NCI-H2081 (cell line): ENCODE results near the gene SLC9A3.

Experiments used
- DNase-seq, 2 experiments: peaks; one replicate each; lab custom pipeline; 2025; lab: John Stamatoyannopoulos, UW

SLC9A3 gene

GRCh38 chr5:442335-443238 is 81.7 kb downstream of the SLC9A3 start, which contains the start of gene EXOC3:
TSS of gene EXOC3 (plus strand) at chr5:443176. CDS start at chr5:446206, 3,030 bp downstream.
- DNase-seq, result peak; percentile 86 to 89

GRCh38 chr5:441996-442334 is 82.3 kb downstream of the SLC9A3 start:
- DNase-seq, result no peak

DNA sequence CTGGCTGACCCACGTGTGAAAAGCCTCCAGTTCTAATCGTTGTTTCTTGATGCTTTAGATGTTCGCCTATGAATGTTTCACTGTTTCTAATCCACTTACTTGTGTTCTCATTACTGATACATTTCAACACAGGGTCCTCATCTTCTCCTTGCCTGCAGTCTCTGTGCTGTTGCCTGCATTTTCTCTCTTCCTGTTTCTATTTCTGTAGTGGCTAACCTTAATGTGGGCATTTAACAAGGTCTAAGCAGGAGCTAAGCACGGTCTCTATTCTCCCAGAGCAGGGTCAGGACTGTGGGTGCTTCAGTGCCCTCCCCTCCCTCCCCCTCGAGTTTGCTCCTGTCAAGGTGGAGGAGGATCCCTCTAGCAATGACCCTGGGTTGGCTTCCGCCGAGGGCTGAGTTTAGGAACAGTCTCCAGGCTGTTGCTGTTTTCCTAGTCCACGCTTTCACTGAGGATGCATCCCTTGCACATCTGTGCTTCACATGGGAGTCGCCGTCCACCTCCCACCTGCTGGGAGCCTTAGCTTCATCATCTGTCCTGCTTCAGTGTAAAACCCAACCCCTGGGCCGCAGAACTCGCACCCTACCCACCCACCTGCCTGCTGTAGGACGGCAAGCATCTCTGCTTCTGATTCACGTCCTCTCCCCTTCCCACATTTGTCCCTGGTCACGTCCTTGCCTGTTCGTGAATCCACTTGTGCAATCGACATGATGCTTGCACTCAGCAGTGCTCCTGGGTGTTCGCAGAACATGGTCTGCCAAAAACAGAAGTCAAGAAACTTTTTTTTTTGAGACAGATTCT is 83.6 kb downstream of the SLC9A3 start:
- DNase-seq, result no peak

- no peak for DNase-seq
Observed at GRCh38 chr5:439636-440035, 84.6 kb downstream of the SLC9A3 start.

GRCh38 chr5:439181-439580 is 85.1 kb downstream of the SLC9A3 start:
- DNase-seq, result no peak

DNA sequence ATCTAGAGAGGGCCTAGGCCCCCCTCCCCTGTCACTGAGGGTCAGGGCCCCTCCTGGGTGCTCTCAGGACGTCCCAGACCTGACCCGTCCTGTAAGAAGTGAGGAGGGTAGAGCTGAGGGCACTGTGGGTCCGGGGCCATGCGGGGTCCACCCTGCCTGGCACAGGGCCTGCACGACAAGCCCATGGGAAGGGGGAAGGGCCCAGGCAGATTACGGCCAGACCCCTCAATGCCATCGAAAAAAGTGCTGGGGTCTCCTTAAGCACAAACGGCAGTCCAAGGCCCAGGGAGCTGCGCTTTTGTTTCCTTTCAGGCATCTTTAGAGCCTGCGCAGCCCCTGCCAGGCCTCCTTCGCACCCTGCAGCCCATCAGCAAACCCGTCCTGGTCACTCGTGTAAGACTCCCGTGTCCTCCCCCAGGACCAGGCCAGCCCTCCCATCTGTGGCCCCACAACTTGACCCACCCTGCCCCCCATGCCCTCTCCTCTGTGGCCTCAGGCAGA is 85.7 kb downstream of the SLC9A3 start:
- no peak for DNase-seq

GRCh38 chr5:437281-437771 is 86.9 kb downstream of the SLC9A3 start:
- DNase-seq, result no peak

DNA sequence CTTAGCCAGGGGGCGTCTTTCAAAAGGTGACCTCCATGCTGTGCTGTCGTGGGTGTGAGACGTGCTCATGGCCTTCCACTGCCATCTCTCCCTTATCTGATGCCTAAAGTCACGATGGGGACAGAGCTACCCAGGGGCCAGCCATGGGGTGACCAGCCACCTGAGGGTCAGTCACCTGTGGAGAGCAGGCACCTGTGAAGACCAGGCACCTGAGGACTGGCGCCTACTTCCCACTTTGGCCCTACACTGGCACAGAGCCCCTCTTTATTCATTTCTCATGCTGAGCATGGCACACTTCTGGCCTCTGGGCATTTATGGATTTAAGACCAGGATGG is 87.6 kb downstream of the SLC9A3 start:
- no peak for DNase-seq

- peak; percentile 57 to 69 for DNase-seq
Observed at GRCh38 chr5:435961-436640, 88.1 kb downstream of the SLC9A3 start.

DNA sequence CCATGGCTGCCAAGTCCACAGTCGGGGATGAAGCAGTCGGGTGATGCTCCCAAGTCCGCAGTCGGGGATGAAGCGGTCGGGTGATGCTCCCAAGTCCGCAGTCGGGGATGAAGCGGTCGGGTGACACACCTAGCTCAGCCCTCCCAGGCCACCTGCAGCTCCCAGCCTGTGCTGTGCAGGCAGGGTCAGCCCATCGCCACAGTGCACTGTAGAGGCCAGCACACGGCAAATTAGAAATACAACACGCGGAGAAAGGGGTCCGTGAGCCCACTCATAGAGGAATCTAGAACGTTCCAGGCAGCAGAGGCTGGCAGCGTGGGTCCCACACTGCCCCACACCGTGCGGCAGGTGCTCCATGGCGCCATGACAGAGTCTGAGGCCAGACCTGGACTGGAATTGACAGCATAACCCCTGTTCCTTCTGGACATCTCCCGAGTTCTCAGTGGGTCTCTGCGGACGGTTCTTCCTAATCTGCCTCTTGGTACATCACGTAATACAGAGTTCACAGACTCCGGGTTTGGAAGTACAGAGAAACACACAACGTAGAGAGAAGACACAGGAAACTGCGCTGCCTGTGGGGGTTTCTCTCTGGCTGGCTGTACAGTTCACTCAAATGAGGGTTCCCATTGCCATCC is 89.0 kb downstream of the SLC9A3 start:
- DNase-seq, result no peak

DNA sequence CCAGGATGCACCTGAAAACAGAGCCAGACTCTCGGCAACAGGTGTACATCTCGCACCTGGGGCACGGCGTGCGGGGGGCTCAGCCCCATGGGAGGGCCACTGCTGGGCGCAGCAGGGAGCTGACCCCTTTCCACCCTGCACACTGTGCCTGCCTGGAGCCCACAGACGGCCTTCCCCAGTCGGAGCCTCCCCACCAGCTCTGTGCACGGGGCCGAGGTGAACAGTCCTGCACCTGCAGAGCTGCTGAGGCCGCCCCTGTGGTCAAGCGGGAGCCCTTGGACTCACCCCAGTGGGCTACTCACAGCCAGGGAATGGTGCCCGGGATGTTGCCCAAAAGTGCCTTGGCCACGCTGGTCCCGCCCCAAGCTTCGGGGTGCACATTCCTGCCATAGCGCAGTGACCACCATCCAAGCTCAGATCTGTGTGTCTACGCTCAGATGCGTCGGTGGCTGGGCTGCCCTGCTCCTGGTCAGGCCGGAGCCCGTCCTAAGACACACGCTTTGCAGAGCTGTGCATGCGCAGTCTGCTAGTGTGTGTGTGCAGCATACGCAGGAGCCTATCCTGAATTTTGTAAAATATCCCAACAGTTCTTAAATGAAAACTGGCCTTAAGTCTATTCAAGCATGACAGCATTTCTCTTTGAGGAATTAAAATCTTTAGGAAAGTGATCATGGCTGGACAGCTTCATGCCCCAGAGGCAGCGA is 89.7 kb downstream of the SLC9A3 start:
- no peak for DNase-seq

DNA sequence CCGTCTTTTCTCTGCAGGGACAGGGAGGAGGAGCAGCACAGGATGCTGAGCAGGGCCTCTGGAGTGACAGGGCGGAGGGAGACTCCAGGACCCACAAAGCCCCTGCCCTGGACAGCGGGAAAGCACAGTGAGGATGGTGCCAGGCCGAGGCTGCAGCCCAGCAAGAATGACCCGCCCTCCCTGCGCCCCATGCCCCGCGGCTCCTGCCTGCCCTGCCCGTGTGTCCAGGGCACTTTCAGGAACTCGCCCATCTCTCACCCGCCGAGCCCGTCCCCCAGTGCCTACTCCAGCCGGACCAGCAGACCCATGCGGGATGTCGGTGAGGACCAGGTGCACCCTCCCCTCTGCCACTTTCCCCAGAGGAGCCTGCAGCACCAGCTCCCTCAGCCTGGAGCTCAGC is 90.4 kb downstream of the SLC9A3 start:
- DNase-seq, result no peak

DNA sequence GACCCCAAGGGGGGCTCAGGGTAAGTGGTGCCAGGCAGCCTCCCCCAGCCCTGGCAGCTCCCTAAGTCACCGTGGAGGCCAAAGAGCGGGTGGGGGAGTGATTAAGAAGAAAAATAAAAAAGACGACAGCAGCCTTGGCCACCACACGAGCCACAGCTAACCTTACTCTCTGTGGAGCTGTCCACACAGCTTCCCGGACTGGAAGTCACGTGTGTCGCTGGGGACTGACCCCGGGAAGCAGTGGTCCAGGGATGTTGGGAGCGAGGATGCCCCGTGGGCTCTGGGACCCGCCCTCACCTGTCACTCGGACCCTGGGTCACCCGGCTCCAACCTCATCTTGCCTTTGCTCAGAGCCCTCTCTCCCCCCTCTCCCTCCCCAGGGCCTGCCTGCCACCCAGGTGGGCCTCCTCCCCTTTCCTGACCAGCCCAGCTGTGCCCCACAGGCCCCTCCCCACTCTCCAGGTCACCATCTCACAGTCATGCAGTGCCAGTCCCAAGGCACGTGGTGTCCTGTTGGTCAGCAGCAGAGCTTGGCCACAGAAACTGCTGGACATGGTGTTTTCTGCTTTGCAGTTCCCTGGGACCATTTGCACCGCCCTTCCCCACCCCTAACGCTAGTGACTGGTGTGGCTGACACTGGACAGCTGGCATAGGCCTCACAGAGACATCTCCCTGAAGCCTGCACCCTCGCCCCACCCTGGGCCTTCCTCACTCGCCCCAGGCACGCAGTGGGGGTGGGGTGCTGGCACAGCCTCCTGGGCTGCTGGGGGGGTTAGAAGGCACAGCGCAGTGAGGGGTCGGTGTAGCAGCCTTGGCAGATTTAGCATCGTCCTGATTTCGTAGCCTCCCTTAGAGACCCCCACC is 91.1 kb downstream of the SLC9A3 start:
- no peak for DNase-seq

DNA sequence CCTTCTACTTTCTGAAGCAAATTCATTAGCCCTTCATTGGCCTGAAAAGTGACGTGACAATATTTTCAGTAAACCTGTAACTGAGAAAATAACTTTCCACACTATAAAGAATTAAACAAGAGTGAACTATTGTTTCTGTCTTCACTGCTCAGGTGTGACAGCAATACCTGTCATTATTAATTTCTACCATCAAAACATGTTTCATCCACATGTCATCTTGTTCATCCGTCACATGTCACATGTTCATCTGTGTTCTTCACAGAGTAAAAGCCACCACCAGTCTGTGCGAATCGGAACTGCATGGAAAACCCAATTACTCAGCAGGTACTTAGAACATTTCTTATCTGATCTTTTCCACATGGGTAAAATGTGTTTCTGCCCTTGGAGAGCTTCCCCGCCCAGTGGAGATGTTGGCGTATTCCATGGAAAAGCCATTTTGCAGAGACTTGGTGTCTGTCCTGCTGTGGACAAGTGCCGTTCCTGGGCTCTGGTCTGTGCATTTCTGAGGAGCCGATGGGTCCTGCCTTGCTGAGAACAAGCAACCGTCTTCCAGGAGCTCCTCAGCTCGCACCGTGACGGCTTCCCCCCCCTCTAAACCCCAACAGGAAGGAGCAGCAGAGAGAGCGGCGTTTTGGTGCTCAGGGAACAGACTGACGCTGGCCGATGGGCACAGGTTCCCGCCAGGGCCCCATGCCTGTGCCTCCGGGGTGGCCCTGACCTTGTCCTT is 91.9 kb downstream of the SLC9A3 start:
- DNase-seq, result no peak

DNA sequence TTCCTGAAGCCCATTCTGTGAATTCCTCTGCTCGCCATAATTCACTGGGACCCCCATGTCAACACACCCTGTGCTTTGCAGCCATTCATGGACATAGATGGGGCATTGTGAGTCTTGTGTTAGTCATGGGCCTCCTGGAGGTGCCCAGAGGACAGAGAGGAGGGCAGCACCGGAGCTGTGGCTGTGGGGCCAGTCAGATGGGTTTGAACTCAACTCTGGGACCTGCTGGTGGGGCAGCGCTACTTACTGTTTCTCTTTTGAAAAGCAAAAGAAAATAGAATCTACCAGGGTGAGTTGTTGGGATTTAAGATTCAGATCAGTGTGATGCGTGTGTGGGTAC is 92.6 kb downstream of the SLC9A3 start:
- DNase-seq, result no peak

DNA sequence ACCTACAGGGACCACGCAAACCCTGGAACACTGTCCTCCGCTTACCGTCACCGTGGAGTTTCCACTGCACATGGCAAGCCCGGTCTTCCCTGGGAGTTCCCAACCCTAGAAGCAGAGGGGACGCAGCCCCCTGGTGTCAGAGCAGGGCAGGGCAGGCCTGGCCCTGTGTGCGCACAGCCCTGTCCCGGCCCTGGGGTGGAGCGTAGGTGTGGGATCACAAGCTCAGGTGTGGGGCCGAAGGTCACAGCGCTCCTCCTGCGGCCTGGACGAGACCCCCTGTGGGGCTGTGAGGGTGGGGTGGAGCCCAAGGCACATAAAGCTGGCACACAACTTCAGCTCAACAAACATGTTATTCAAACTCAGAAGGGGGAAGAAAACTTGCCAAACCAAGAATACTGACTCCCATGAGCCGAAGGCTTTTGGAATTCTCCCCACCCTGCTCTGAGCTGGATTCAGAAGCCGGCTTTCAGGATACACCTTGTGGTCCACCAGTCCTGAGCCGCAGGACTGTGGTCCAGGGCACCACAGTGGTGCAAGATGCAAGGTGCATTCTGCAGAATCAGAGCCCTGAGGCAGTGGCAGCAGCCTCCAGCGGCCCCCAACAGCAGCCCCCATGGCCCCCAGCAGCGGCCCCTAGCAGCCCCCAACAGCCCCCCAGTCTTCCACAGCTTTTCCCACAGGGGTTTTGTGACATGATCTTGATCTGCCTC is 93.1 kb downstream of the SLC9A3 start:
- DNase-seq, result peak; percentile 81 to 82

DNA sequence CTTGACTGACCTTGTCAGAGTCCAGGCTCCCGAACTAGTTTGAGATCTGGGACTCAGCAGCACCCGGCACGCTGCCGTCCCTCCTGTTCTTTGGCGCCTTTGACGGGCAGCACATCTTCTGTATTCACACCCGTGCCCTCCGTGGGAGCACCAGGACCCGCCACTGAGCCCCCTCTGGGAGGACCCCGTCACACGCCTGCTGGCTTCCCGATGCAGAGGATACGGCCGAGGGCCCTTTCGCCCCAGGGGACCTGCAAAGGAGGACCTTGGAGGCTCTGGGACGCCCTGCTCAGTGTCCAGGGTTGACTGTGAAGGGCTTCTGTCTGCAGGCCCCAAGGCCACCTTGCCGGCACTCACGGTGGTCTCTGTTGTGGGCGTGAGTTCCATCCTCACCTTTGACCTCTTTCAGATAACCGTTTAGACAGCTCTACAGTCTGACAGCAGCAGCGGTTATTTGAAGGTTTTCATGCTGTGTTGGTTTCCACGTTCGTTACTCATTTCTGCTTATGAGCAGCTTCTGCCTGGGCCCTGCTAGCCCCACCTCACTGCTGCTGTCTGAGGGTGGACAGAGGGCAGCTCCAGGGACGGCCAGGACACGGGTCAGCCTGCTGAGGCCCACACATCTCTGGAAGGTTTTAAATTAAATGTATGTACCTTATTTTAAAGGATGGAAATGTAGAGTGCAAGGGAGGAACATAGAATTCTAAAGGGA is 93.9 kb downstream of the SLC9A3 start:
- no peak for DNase-seq

DNA sequence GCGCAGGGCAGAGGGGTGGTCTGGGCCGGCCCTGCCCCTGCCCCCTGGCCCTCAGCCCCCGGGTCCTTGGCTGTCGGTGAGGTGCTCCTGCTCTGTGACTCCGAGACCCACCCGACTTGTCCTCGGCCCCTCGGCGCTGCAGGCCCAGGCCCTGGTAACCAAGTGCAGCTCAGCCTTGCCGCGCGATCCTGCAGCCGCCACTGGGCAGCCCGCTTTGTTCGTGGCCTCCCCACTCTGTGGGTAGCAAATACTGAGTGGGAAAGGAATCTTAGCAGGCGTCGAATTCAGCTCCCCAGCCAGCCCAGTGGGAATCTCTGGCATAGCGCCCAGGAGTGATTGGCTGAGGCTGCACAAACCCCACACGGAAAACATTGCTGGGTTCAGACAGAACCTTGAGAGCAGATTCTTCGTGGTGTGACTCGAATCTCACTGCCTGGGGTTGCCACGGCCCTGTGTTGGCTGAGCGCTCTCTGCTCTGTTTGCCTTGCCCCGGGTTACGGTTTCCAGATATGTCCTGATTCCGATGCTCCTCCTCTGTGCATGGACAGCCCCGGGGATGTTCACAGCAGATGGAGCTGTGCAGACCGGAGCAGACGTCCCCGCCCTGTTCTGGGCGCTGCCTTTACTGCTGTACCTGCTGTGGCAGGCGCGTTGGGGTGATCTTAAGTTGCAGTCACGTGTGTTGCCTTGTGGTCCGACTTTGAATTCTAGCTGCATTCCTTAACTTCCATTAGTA is 94.6 kb downstream of the SLC9A3 start:
- peak in 1 of 2 experiments; percentile 62 for DNase-seq
